ENCODE results near the gene CNBD2.
"Not testable (repeated sequence)": the region's sequence is repeated elsewhere in the genome, so short reads cannot be mapped to it uniquely, and the experiment has no call there.

CNBD2 gene

GRCh38 chr20:36018208-36018988, 50.0 kb downstream of the CNBD2 start:
- DNase-seq (ENCODE audit: extremely low read depth in 1 of 2, low read depth in 1 of 2) = no peak

GRCh38 chr20:36026131-36026530, 57.7 kb downstream of the CNBD2 start:
- not testable (repeated sequence) for DNase-seq (ENCODE audit: extremely low read depth in 1 of 2, low read depth in 1 of 2)

- no peak for DNase-seq (ENCODE audit: extremely low read depth in 1 of 2, low read depth in 1 of 2)
These were observed 59.9 kb downstream of the CNBD2 start for GRCh38 chr20:36028106-36028808.

DNA sequence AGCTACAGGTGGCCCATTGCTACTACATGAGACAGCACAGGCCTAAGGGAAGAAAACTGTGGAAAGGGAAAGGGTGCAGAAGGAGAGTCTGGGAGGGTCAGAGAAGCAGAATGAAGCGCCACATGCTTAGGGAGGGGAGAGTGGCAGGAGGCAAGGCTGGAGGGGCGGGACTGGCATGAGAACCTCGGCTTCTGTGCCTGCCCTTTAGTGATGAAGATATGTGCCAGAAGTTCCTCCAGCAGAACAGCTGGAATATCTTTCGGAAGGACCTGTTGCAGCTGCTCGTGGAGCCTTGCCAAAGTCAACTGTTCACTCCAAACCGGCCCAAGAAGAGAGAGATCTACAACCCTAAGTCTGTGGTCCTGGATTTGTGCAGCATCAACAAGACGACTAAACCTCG, 61.8 kb downstream of the CNBD2 start:
- DNase-seq (ENCODE audit: extremely low read depth in 1 of 2, low read depth in 1 of 2) = no peak

DNA sequence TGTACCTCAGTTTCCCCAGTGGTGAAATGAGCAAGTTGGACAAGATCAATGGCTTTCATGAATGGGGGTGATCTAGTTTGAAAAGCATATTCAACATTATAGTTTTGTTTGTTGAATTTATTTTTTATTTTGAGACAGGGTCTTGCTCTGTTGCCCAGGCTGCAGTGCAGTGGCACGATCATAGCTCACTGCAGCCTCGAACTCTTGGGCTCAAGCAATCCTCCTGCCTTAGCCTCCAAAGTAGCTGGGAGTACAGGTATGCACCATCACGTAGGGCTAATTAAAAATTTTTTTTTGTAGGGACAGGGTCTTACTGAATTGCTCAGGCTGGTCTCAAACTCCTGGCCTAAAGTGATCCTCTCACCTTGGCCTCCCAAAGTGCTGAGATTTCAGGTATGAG, 63.4 kb downstream of the CNBD2 start:
- no peak for DNase-seq (ENCODE audit: extremely low read depth in 1 of 2, low read depth in 1 of 2)

DNA sequence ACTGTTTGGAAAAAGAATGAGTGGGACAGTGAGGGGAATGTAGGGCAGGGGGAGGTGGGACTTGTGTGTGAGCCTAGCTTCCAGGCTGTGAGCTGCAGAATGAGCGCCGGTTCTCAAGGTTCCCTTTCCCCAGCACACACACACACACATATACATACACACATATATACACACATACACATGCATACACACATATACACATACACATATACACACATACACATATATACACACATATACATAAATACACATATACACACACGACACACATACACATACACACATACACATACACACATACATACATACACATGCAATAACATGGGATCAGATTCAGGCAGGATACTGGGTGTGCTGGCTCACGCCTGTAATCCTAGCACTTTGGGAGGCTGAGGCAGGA, 66.5 kb downstream of the CNBD2 start:
- no peak for DNase-seq (ENCODE audit: extremely low read depth in 1 of 2, low read depth in 1 of 2)

DNA sequence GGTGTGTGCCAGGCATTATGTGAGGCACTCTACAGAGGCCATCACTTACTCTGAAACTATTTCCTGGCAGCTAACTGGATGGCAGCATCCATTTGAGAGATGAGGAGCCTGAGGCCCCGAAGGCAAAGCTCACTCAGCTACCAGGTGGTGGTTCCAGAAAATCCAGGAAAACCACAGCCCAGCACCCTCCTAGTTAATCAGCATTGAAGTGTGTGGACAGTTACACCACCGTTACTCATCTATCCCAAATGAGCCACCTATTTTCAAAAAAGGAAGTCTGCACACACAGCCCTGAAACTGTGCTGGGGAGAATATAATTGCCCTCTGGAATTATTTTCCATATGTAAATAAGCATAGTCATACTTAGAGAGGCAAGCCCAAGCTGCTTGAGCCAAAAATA, 67.4 kb downstream of the CNBD2 start:
- DNase-seq (ENCODE audit: extremely low read depth in 1 of 2, low read depth in 1 of 2) = no peak

DNA sequence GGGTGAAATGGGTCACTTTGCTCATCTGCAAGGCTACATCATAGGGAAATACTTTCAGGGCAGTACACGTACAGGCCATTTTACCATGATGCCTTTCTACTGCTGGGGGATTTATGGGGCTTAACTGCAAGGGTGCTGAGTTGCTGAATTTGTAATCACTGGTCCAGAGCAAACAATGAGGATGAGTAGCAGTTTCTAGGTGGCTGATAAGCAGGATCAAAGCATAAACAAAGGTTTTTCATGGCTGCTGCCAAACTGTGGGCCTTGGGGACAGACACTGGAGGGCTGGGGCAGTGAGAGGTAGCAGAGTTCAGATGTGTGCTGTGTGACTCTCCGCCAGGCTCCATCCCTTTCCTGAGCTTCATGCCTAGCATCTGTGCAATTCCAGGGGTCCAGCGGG, 68.3 kb downstream of the CNBD2 start:
- DNase-seq (ENCODE audit: extremely low read depth in 1 of 2, low read depth in 1 of 2) = no peak

DNA sequence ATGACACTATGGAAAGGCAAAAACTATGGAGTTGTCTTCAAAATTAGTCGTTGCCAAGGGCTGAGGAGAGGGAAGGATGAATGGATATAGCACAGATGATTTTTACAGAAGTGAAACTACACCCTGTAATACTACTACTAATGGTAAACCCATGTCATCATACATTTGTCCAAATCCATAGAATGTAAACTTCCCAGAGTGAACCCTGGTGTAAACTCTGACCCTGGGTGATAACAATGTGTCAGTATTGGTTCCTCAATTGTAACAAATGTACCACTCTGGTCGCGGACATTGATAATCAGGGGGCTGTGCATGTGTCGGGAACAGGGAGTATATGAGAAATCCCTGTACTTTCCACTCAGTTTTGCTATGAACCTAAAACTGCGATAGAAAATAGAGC, 72.2 kb downstream of the CNBD2 start:
- no peak for DNase-seq (ENCODE audit: extremely low read depth in 1 of 2, low read depth in 1 of 2)

- no peak for DNase-seq (ENCODE audit: extremely low read depth in 1 of 2, low read depth in 1 of 2)
These were observed 75.1 kb downstream of the CNBD2 start for GRCh38 chr20:36043441-36043840.

GRCh38 chr20:36043892-36044515, 75.6 kb downstream of the CNBD2 start:
- DNase-seq (ENCODE audit: extremely low read depth in 1 of 2, low read depth in 1 of 2) = no peak

DNA sequence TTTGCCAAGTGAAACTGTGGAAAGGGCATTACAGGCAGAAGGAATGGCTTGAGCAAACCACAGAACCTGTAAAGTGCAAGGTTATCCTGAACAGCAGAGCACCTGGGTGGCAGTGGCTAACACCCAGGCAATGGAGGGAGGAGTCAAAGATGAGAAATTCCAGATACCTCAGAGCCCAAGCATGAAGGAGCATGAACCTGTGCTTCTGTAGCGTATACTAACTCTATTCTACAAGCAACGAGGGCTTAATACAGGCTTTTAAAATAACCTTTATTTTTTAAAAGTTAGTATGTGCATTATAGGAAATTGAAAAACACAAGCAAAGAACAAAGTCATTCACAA, 77.0 kb downstream of the CNBD2 start:
- DNase-seq (ENCODE audit: extremely low read depth in 1 of 2, low read depth in 1 of 2) = no peak

- DNase-seq (ENCODE audit: extremely low read depth in 1 of 2, low read depth in 1 of 2) = not testable (repeated sequence)
These were observed 77.8 kb downstream of the CNBD2 start for GRCh38 chr20:36046073-36046798.

DNA sequence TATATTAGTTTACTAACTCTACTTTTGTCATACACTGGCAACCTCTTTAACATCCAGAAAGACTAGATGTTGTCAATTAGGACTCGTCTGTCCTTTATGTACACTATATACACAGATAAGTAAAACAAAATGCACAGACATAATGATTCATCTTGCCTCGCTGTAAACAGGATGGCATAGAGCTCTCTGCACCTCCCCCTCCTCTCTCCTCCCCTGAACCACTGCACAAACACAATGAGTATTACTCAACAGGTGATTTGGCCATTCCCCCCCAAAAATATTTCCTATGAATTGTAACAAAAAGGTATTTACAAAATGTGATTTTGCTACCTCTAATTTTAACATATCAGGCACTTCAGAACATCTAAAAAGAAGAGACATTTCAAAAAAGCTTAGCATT, 81.0 kb downstream of the CNBD2 start:
- DNase-seq (ENCODE audit: extremely low read depth in 1 of 2, low read depth in 1 of 2) = not testable (repeated sequence)

GRCh38 chr20:36050436-36051317, 82.3 kb downstream of the CNBD2 start:
- DNase-seq (ENCODE audit: extremely low read depth in 1 of 2, low read depth in 1 of 2) = peak; percentile 74 to 80

DNA sequence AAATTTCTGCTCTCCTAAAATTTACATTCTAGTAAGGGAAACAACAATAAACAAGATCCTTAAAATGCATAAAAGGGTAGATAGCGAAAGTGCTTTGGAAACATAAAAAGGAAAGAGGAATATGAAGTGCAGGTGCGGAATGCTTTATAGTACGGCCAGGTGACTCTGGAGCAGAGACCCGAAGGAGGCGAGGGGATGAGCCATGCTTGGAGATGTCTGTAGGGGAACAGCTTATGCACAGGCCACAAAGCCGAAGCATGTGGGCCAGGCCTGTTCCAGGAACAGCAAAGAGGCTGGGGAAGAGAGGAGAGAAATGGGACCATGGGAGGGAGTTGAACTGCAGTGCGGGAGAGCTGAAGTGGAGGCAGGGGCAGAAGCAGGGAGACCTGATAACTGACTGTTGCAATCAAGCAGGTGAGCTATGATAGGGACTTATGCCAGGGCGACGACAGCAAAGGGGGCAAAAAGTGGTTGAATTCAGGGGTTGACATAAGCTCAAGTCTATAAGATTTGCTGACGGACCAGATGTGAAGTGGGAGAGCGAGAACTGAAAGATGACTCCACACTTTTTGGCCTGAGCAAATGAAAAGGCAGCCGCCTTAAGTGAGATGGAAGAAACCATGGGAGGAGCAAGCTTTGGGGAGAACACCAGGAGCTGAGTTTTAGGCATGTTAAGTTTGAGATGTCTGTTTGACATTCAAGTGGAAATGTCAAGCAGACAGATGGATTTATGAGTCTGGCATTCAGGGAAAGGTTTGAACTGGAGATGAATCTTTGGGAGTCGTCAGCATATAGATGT, 83.1 kb downstream of the CNBD2 start:
- DNase-seq (ENCODE audit: extremely low read depth in 1 of 2, low read depth in 1 of 2) = no peak

DNA sequence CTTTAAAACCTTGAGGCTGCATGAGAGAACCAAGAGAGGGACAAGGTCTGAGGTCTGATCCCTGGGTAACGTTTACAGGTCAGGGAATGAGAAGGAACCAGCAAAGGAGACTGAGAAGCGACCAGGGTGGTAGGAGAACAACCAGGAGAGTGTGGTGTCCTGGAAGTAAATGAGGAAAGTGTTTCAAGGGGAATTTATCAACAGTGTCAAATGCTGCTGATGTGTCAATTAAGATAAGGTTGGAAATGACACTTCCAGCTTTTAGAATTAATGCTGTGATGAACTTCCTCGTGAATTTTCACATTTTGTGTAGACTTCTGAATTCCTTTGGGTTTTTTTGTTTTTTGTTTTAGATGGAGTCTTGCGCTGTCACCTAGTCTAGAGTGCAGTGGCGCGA, 83.7 kb downstream of the CNBD2 start:
- DNase-seq (ENCODE audit: extremely low read depth in 1 of 2, low read depth in 1 of 2) = no peak

DNA sequence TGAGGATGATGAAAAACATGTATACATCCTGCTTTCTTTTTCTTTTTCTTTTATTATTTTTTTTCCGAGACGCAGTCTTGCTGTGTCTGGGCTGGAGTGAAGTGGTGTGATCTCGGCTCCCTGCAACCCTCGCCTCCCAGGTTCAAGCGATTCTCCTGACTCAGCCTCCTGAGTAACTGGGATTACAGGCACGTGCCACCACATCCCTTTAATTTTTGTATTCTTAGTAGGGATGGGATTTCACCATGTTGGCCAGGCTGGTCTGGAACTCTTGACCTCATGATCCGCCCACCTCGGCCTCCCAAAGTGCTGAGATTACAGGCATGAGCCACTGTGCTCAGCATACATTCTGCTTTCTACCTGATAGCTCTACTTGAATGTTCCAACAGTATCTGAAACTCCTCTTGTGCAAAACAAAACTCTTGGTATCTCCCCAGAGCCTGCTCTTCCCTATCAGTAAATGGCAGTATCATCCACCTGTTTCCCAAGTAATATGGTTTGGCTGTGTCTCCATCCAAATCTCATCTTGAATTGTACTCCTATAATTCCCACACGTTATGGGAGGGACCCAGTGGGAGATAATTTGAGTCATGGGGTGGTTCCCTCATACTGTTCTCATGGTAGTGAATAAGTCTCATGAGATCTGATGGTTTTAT, 85.6 kb downstream of the CNBD2 start:
- DNase-seq (ENCODE audit: extremely low read depth in 1 of 2, low read depth in 1 of 2) = not testable (repeated sequence)

GRCh38 chr20:36055145-36055544, 86.8 kb downstream of the CNBD2 start:
- no peak for DNase-seq (ENCODE audit: extremely low read depth in 1 of 2, low read depth in 1 of 2)

Measured in activated CD8-positive, alpha-beta memory T cell treated with anti-CD3 and anti-CD28 coated beads for 1 hour (primary cell).